Measurements from ENCODE around the gene RIT2.

- TF ChIP-seq CTCF (IDR thresholded peaks at IDR 0.05), result no peak
- TF ChIP-seq ZNF423 (CRISPR knock-in tag; IDR thresholded peaks at IDR 0.05), result no peak
- no peak for TF ChIP-seq FOXJ3 (CRISPR knock-in tag; IDR thresholded peaks at IDR 0.05; ENCODE audit: borderline replicate concordance)
- TF ChIP-seq ZNF281 (CRISPR knock-in tag; IDR thresholded peaks at IDR 0.05), result no peak
- no peak for TF ChIP-seq RELA (CRISPR knock-in tag; IDR thresholded peaks at IDR 0.05; ENCODE audit: borderline replicate concordance)
- TF ChIP-seq ETV6 (CRISPR knock-in tag; IDR thresholded peaks at IDR 0.05), result no peak
These were observed 343.5 kb downstream of the RIT2 start for GRCh38 chr18:42771936-42772335.

All from WTC11 (cell line).